A673 (cell line): Measurements from ENCODE around the gene PFKP. TPM values are rescaled to one million over a fixed set of nuclear protein-coding genes. Genes with fewer than 3 reads are reported as not detected.

Experiments
- BruUV-seq: library from RNA; stranded (reverse); fragments of 400-500 nt; replicated peaks from 2 replicates; lab custom pipeline; 2021; lab: Mats Ljungman, UMichigan
- CTCF ChIA-PET: fragments of 300-600 bp; sonication (Branson Sonifier 250); formaldehyde crosslinking; loops from one replicate; lab custom pipeline; 2022; ENCODE audit warnings: antibody characterized with exemption; lab: Charles Lee
- POLR2A ChIA-PET: fragments of 300-600 bp; sonication (Branson Sonifier 250); formaldehyde crosslinking; loops from one replicate; lab custom pipeline; 2022; ENCODE audit warnings: antibody characterized with exemption; ENCODE audit not compliant: low non-redundant PET; lab: Charles Lee
- DNase-seq: peaks from one replicate; pipeline ENCODE4 v3.0.0-alpha.2; 2015; ENCODE audit warnings: low spot score
- H3K27ac ChIP-seq: fragments of 200-600 bp; sonication (generic); 2 replicates; pipeline ENCODE4 v1.5.1; 2016; ENCODE audit warnings: mixed run types, low read depth, mild to moderate bottlenecking, mixed read lengths, antibody characterized with exemption, low read length; ENCODE audit not compliant: poor library complexity, severe bottlenecking
- H3K27me3 ChIP-seq: fragments of 200-600 bp; sonication (generic); replicated peaks from 2 replicates; pipeline ENCODE4 v1.6.1; 2017; ENCODE audit warnings: mixed run types, low read depth, mild to moderate bottlenecking, mixed read lengths, antibody characterized with exemption, low read length; ENCODE audit not compliant: insufficient read depth, poor library complexity
- H3K36me3 ChIP-seq: fragments of 200-600 bp; sonication (generic); 2 replicates; pipeline ENCODE4 v1.6.1; 2016; ENCODE audit warnings: mixed run types, mild to moderate bottlenecking, mixed read lengths, antibody characterized with exemption, low read length; ENCODE audit not compliant: insufficient read depth, poor library complexity, severe bottlenecking
- H3K4me1 ChIP-seq: fragments of 200-600 bp; sonication (generic); 2 replicates; pipeline ENCODE4 v1.6.1; 2017; ENCODE audit warnings: mixed run types, mild to moderate bottlenecking, mixed read lengths, antibody characterized with exemption, low read length; ENCODE audit not compliant: insufficient read depth, poor library complexity, severe bottlenecking
- H3K4me3 ChIP-seq: fragments of 200-600 bp; sonication (generic); 2 replicates; pipeline ENCODE4 v1.5.1; 2016; ENCODE audit warnings: low read depth, mixed run types, mild to moderate bottlenecking, mixed read lengths, low read length; ENCODE audit not compliant: poor library complexity, severe bottlenecking
- H3K9me3 ChIP-seq: fragments of 200-600 bp; sonication (generic); 2 replicates; pipeline ENCODE4 v1.6.1; 2016; ENCODE audit warnings: mixed run types, low read depth, mild to moderate bottlenecking, mixed read lengths, antibody characterized with exemption, low read length; ENCODE audit not compliant: poor library complexity, severe bottlenecking
- CTCF ChIP-seq: fragments of 300-800, 200-600 bp; sonication (generic); conservative IDR thresholded peaks from 2 replicates; pipeline ENCODE4 v1.5.1; 2017; ENCODE audit warnings: low read depth, mild to moderate bottlenecking, antibody characterized with exemption, low read length, moderate library complexity, mixed read lengths
- EZH2 ChIP-seq: fragments of 200-600 bp; sonication (generic); IDR thresholded peaks from 2 replicates; pipeline ENCODE4 v1.6.1; 2017; ENCODE audit warnings: borderline replicate concordance, low read depth, mild to moderate bottlenecking, mixed read lengths, antibody characterized with exemption, low read length; ENCODE audit not compliant: poor library complexity, severe bottlenecking
- intact Hi-C: fragments of 100-400 bp; cut with micrococcal nuclease; formaldehyde crosslinking; loops from one replicate; pipeline ENCODE4 v1.10.0; 2022; ENCODE audit not compliant: unreplicated experiment
- total RNA-seq: library from RNA; stranded (reverse); gene quantifications from 2 replicates; pipeline ENCODE4 v1.2.3, GENCODE V29; 2021

Gene PFKP
- total RNA-seq, 1 experiment from 2014 or later = 232 TPM

- CTCF ChIA-PET = interaction anchor here (0.6 to 0.7 kb wide), 3 partner anchors 20 to 1079 kb away, joined by 3 to 11 read pairs (median 7); no protein-coding TSS in a partner anchor
- H3K4me1 ChIP-seq = no peaks in the 10 kb centered on the region
- peaks cover 7% of the 10 kb centered on the region for H3K36me3 ChIP-seq
- no TSS peak for BruUV-seq
- peaks cover 7% of the 10 kb centered on the region for H3K27me3 ChIP-seq
- TF ChIP-seq EZH2 (no peak), CTCF (no peak)
- no peaks in the 10 kb centered on the region for H3K9me3 ChIP-seq
- intact Hi-C loops = no loop called here
- POLR2A ChIA-PET = interaction anchor here (0.8 kb wide), 1 partner anchor 25 kb away, joined by 3 read pairs; no protein-coding TSS in a partner anchor
- DNase-seq = peak; percentile 99
- H3K4me3 ChIP-seq = peak within 1 kb of the TSS; percentile 75
- H3K27ac ChIP-seq = peak within 1 kb of the TSS; percentile 71
Observed at GRCh38 chr10:3172446-3173170, 105.3 kb downstream of the PFKP start, which contains the start of gene PITRM1. Gene PITRM1, minus strand, starts transcription at chr10:3172782. Its CDS starts 10 bp downstream, at chr10:3172772.

- POLR2A ChIA-PET = interaction anchor here (0.8 kb wide), 1 partner anchor 24 kb away, joined by 3 read pairs; no protein-coding TSS in a partner anchor
- peak overlapping the region; percentile 43 for H3K4me3 ChIP-seq
- no peaks in the 10 kb centered on the region for H3K9me3 ChIP-seq
- H3K27ac ChIP-seq = no peak overlapping the region
- peaks cover 7% of the 10 kb centered on the region for H3K27me3 ChIP-seq
- H3K36me3 ChIP-seq = peaks cover 7% of the 10 kb centered on the region
- H3K4me1 ChIP-seq = no peaks in the 10 kb centered on the region
- CTCF ChIA-PET = interaction anchor here (0.6 kb wide), 1 partner anchor 11 kb away, joined by 3 read pairs; no protein-coding TSS in a partner anchor
- intact Hi-C loops = no loop called here
- BruUV-seq = no TSS peak
- no peak for TF ChIP-seq EZH2
- no peak for TF ChIP-seq CTCF
- no peak for DNase-seq
Observed at GRCh38 chr10:3173171-3173878, 106.0 kb downstream of the PFKP start.

GRCh38 chr10:3178042-3178441 lies 110.7 kb downstream of the PFKP start:
- H3K9me3 ChIP-seq = no peaks in the 10 kb centered on the region
- TF ChIP-seq EZH2 (no peak), CTCF (no peak)
- no peaks in the 10 kb centered on the region for H3K36me3 ChIP-seq
- no peak for DNase-seq
- intact Hi-C loops = no loop called here
- H3K4me1 ChIP-seq = no peaks in the 10 kb centered on the region
- CTCF ChIA-PET = no interaction called here
- POLR2A ChIA-PET = no interaction called here
- H3K27ac ChIP-seq = no peak overlapping the region
- BruUV-seq = no TSS peak
- peaks cover 14% of the 10 kb centered on the region for H3K27me3 ChIP-seq
- H3K4me3 ChIP-seq = no peak overlapping the region
